HUDEP-2 (cell line): ENCODE results near the gene TMEM267.
"Not testable (repeated sequence)": the region's sequence is repeated elsewhere in the genome, so short reads cannot be mapped to it uniquely, and the experiment has no call there.

Source experiments
- DNase-seq, 76 experiments: peaks; one replicate each; lab custom pipeline; 2025; ENCODE audit not compliant: unreplicated experiment in 76 of 76; lab: John Stamatoyannopoulos, UW

The TMEM267 gene

DNA sequence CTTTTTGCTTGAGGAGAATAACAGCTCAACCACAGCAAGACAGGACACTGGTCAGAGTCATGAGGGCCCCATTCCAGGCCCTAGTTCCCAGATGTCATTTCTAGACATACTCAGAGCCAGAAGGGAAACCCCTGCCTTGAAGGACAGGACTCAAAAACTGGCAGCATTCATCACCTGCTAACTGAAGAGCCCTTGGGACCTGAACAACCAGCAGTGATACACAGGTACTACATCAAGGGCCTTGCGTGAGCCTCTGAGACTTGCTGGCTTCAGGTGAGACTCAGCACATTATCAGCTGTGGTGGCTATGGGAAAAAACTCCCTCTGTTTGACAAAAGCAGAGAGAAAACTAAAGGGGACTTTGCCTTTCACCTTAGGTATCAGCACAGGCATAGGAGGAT is 22.6 kb downstream of the TMEM267 start:
- no peak for DNase-seq

DNA sequence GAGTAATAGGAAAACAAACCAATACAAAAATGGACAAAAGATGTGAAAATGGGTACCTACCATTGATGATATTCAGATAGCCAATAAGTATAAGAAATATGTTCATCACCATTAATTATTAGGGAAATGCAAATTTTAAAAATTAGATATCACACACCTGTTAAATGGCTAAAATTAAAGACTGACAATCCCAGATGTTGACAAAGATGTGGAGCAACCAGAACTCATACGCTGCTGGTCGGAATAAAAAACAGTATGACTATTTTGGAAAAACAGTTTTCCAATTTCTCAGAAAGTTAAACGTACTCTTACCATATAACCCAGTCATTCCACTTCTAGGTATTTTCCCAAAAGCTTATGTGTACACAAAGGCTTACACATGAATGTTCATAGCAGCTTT is 27.1 kb downstream of the TMEM267 start:
- DNase-seq: no peak

DNA sequence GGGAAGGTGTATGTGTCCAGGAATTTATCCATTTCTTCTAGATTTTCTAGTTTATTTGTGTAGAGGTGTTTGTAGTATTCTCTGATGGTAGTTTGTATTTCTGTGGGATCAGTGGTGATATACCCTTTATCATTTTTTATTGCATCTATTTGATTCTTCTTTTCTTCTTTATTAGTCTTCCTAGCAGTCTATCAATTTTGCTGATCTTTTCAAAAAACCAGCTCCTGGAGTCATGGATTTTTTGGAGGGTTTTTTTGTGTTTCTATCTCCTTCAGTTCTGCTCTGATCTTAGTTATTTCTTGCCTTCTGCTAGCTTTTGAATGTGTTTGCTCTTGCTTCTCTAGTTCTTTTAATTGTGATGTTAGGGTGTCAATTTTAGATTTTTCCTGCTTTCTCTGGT is 42.1 kb downstream of the TMEM267 start:
- not testable (repeated sequence) for DNase-seq

DNA sequence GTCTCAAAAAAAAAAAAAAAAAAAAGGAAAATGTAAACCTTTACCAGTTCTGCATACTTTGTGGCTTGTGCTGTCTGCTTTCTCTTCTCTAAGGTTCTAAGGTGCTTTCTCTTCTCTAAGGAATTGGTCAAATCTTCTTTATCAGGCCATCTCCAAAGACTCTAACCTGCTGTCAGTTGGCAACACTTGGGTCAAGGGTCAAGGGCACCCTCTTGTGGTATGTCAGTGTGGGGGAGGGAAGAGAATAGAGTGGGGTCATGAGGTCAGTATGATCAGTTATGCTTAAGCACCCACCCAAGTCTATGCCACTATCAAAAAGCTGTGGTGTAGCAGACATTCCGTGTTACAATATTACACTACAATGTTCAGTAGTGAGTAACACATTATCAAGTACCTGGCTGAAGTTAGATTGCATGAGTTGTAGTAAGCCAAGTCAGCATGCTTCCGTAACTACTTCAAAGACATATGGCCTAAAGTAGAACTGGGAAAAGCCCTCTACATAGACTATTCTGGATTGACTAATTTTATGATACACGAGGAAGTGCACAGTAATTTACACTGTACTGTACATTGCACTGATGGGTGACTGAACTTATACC is 46.5 kb downstream of the TMEM267 start:
- DNase-seq: no peak

DNA sequence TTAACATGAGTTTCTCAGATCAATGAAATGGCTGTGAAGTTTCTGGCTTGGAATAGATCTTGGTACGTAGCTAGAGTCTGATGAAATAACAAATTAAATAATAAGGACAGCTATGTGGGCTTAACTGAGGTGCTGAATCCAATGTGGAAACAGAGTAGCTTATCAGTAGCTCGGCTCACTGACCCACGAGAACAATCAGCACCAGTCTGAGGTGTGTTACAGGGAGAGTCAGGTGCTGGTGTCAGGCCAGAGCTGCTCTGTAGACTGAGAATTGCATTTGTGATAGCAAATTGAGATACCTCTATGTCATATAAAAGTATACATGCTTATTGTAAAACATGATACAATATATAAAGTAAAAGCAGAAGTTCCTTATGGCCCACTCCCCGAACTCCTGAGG is 50.3 kb downstream of the TMEM267 start:
- DNase-seq: no peak

DNA sequence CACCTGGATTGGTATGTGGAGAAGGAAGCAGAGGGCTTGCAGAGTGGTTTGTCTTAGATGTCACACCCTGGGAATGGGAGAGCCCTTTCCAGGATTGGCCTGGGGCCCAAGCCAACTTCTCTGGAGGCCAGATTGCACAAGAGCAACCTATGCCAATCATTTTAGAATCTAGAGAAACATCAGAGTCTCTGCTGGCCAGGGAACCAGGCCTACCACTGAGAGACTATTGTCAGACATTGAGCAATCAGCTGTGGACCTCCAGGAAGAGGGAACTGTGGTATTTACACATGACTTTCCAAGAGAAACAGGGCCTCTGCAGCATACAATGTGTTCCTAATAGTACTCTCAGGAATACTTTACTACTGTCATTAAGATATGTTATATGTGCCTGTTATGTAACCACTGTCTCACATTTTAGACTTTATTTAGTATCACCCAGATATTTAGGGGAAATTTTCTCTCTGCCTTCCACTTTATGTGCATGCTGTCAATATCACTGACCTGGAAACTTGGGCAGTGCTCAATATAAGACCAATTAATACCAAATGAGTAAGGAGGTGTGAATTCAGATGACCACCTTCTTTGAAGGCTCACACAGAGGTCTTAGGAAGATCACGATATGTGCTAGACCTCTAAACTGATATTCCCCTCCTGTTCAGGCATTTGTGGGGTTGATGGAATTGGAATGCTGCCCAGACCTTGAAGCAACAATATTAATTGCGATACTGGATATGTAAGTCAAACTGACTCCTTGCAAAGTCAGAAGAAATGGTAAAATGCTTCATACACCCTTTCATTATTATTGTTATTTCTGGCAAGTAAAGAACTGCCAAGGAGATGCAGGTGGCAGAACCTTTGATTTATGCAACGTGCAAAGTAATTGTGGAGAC is 50.9 kb downstream of the TMEM267 start:
- no peak for DNase-seq

DNA sequence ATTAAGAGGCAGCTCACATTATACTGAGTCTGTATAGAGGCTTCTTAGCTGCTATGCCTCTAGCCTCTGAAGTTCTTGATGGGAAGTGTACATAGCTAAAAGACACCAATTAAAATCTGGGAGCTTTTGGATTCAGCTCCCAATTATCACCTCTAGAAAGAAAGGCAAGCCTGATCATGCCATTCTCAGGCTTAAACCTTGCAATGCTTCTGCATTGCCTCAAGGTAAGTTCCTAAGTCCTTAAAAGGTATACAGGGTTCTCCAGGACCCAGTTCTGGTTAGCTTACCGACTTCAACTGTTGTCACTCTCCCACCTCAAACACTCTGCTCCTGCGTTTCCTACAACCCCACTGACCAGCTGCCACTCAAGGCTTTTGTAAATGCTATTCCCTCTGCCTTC is 54.0 kb downstream of the TMEM267 start:
- DNase-seq: no peak

DNA sequence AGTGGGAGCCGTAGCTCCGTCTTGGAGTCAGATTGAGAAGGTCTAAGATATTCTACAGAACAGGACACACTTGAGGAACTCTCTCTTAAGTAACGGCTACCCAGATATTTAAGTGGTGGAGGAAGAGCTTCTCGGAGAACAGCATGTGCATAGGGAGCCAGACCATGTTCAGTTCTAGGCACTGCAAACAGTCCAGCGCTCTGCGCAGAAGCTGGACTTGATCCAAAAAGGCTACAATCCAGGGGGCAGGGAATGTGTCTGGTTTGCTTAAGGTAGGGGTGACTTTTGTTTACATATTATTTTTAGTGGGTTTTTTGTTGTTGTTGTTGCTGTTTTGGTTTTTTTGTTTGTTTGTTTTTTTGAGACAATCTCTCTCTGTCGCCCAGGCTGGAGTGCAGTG is 54.6 kb downstream of the TMEM267 start:
- DNase-seq: no peak

DNA sequence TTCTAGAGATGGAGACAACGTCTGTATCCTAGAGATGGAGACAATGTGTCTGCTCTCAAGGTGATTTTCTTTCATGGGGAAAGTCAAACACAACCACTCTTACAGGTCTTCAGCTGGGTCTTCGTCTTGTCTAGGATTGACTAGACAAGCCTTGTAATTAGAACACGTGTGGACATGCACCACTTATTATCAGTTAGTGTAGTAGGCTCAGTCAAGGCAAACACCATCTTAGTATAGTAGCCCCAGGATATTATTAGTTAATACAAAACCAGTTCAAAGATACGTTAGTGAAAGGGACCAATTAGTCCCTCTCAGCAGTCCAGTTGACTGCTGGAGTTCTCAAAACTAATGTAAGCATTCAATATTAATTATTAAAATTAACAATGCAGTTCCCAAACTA is 56.4 kb downstream of the TMEM267 start:
- DNase-seq: no peak

DNA sequence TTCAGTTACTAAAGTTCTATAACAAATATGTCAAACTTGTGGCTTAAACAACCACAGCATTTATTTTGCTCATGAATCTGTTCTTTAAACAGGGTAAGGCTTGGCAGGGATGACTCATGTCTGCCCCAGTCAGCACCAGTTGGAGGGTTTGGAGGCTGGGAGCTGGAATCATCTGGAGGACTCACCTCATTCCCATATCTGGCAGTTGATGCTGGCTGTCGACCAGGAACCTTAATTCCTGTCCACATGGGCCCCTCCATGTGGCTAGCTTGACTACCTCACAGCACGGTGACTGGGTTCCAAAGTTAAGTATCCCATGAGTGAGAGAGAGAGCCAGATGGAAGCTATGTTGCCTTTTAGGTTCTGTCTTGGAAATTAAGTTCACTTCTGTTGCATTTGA is 57.7 kb downstream of the TMEM267 start:
- DNase-seq: no peak

DNA sequence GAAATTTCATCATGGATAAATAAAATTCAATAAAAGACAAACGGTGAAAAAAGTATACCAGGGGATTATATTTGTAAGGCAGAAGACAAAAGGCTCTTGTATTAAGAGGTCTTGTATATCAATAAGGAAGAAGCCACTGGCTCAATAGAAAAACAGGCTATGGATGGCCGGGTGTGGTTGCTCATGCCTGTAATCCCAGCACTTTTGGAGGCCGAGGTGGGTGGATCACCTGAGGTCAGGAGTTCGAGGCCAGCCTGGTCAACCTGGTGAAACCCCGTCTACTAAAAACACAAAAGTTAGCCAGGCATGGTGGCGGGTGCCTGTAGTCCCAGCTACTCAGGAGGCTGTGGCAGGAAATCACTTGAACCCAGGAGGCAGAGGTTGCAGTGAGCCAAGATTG is 60.6 kb downstream of the TMEM267 start:
- not testable (repeated sequence) for DNase-seq

DNA sequence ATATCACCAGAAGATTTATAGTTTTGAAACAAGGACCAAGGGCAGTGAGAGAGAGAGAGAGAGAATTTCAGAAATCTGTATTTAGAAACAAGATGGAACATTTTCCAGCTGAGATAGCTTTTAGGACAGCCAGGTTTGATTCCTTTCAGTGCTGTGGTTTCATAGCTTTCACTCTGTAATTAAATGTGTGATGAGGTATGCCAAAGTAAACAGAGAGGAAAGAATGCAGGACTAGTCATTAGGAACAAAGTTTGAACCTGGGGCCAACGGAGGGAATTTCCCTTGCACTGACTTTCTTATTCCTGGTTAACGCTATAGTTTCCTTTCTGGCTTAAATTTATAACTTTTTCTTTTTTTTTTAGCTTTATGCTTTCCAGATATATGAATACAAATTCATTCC is 61.5 kb downstream of the TMEM267 start:
- DNase-seq: no peak

DNA sequence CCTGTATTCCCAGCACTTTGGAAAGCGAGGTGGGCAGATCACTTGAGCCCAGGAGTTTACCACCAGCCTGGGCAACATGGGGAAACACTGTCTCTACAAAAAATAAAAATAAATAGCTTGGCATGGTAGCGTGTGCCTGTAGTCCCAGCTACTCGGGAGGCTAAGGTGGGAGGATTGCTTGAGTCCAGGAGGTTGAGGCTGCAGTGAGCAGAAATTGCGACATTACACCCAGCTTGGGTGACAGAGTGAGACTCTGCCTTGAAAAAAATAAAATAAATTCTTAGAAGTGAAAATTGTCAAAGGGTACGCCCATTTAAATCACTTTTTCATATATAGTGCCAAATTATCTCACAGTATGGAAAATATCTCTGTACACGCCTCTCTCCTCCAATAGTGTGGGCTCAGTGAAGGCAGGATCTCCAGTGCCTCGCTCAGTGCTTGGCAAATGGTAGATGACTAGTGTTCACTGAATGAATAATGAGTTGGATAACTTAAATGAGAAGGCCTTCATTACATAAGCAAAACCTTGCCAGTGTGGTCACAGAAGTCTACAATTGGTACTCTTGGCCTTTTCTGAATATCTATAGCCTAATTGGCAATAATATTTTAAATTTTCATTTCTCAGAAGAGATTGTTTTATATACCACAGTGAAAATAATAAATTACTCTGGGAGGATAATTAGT is 62.1 kb downstream of the TMEM267 start:
- DNase-seq: no peak

DNA sequence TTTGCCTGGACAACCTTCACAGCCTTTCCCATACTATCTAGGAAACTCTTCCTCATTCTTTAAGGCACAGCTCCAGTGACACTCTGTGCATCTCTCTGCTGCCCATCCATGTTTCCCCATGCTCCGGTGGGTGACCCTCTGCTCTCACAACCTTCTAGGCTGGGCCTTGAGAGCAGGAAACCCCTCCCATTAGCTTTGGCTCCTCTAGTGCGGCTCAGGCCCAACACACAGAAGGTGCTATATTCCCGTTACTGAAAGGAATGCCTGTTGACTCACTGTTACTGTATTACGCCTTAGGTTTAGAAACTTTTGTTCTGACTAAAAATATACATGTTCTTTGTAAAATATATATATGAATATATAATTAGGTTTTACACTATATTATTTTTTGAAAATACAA is 63.4 kb downstream of the TMEM267 start:
- DNase-seq: no peak

DNA sequence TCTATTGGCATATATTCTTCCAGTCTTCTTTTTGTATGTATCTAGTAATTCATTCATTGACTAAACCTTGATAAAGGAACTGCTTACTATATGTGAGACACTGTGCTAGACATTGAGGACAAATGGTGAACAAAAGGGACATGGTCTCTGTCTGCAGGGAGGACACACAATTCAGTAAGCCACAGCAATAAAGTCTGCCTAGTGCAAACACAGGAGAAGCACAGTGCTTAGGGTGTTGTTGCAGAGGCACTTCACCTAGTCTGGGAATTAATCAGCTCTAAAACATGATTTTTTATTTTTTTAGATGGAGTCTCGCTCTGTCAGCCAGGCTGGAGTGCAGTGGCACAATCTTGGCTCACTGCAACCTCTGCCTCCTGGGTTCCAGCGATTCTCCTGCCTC is 65.1 kb downstream of the TMEM267 start:
- no peak for DNase-seq

DNA sequence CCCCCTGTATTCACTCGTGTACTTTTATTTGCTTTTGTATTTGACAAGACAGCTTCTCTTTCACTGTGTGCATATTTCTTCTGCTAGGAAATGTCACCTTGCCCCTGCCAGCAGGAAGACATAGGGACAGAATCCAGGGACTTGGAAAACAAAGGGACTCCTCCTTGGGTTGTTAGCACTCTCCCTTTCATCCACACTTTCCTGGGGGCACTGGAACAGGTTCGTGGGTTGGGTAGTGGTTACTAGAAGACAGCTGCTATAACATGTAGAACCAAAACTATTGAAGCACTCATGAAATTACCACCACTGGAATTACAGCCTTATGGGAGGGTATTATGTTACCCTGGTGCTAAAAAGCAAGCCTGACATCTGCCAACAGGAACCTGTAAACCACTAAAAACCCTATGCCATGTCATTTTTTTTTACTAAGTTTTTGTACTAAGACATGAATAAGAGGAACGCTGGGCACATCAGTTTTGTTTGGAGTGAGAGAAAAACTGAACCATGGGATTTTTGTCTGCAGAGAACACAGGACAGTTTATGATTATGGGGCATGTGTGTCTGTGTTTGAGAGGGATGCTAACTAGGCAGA is 66.8 kb downstream of the TMEM267 start:
- DNase-seq: no peak

DNA sequence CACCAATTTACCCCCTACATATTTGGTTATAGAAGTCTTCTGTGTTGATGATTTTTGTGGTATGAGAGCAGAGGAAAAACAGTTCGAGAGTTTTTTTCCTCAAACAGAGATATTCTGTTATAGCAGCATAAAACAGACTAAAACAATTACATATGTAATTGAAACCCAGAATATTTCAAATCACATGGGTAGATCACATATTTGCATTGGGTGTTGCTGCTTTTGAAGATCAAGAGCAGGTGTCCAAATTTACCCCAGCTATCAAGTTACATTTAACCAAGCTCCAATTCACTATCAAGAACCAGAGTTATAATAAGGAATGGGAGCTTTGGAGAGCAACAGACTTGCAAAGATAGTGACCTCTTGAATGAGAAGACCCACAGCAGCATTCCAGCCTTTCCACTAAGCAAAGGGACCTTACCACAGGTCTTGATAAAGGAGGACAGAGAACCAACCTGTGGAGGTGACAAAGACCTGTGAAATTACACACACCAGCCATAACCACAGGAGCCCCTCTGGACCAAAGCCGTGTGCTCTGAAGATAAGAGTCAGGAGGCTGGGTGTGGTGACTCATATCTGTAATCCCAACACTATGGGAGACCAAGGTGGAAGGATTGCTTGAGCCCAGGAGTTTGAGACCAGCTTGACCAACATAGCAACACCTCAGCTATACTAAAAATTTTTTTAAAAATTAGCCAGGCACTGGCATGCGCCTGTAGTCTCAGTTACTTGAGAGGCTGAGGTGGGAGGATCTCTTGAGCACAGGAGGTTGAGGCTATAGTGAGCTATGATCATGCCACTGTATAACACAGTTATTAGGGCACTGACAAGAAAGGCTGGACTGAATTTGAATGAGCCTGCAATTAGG is 67.5 kb downstream of the TMEM267 start:
- peak in 37 of 76 experiments; percentile 6 to 52 (median 17) for DNase-seq

DNA sequence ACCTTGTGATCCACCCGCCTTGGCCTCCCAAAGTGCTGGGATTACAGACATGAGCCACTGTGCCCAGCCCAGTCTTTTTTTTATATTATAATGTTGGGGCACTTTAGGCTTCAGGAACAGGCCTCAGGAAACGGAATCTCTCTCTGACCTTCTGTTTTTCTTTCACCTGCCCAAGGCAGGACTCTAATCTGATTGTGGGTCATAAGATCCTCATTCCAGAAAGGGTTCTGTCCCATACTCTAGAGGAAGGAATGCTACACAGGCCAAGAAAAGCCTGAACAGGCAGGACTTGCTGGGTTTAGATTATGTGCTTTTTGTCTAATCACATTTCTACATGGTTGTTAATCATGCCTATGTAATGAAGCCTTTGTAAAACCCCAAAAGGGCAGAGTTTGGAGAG is 69.7 kb downstream of the TMEM267 start:
- no peak for DNase-seq

DNA sequence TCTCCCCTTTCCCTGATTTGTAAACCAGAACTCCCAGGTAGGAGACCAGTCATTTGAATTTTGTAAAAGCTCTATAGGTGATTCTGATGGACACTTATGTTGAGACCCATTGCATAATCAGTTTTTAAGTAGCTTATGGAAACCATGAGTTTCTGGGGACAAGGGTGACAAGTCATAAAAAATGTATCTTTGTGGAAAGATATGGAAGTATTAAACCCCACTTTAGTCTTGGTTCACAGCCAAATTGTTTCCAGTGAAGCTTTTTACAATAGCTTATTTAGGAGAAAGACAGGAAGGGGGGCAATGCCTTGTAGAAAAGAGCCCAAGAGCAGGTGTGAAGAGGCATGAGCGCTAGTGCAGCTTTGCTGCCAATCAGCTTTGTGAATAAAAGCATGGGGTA is 71.0 kb downstream of the TMEM267 start:
- DNase-seq: no peak

DNA sequence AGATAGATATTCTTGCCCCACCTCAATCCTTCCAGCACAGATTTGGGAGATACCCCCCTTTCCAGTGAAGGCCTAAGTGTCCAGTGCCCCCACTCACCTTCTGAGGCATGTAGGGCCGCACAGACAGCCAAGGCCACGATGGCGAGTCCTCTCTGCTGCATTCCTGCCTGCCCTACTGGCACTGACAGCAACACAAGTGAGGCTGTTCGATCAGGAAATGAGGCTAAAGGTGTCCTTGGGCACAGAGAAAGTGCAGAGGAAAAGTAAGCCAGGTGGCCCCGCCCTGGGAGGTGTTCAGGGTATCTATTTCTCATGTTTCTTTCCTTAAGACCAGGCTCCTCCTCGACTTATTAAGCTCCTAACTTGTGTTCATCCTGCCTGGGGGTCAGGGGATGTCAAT is 71.5 kb downstream of the TMEM267 start, which contains the start of gene CCL28:
Gene CCL28 (minus strand): TSS at position 236 of the 400 bp plus-strand sequence. CDS start 75 bp downstream, at position 161.
- DNase-seq: no peak
